Thoracic aorta (tissue), 2 donors: ENCODE results near the gene SPOCK1. TPM values are rescaled to one million over a fixed set of nuclear protein-coding genes. Genes with fewer than 3 reads are reported as not detected.

Experiments used
- ATAC-seq: fragments of 150-250 bp; one replicate; pipeline ENCODE4 v1.8.0; 2017; ENCODE audit warnings: low read depth; ENCODE audit not compliant: insufficient number of reproducible peaks, low FRiP score
- DNase-seq: peaks from one replicate; pipeline ENCODE4 v3.0.0-alpha.2; 2020; ENCODE audit warnings: low spot score
- H3K27ac ChIP-seq, 2 donors: fragments of 200-600 bp; sonication (generic); 1 replicate in 1 of 2; 2 replicates in 1 of 2; pipeline ENCODE4 v1.5.1; 2016; ENCODE audit warnings: mild to moderate bottlenecking in 2 of 2, moderate library complexity in 2 of 2
- H3K27me3 ChIP-seq: fragments of 200-600 bp; sonication (generic); replicated peaks from 2 replicates; pipeline ENCODE4 v1.6.0; 2016; ENCODE audit warnings: mild to moderate bottlenecking; ENCODE audit not compliant: insufficient read depth
- H3K36me3 ChIP-seq: fragments of 200-600 bp; sonication (generic); one replicate; pipeline ENCODE4 v1.5.1; 2016
- H3K4me1 ChIP-seq, 2 donors: fragments of 200-600 bp; sonication (generic); 1 replicate in 1 of 2; 2 replicates in 1 of 2; pipeline versions ENCODE4 v1.5.1 to v1.6.0; 2016; ENCODE audit warnings: low read depth in 2 of 2, mild to moderate bottlenecking in 1 of 2; ENCODE audit not compliant: control insufficient read depth in 1 of 2
- H3K4me3 ChIP-seq: fragments of 200-600 bp; sonication (generic); 2 replicates; pipeline ENCODE4 v1.5.1; 2016; ENCODE audit warnings: mild to moderate bottlenecking
- H3K9me3 ChIP-seq: fragments of 200-600 bp; sonication (generic); 2 replicates; pipeline ENCODE4 v1.5.1; 2016
- total RNA-seq, 2 donors: library from RNA; depleted of rRNA; stranded (reverse); fragments of >200 nt; gene quantifications; one replicate each; pipeline versions ENCODE4 v1.1.0 to v1.2.3, GENCODE V29; 2016
- TF ChIP-seq, protein P1 (sequence below): fragments of 200-600 bp; sonication (generic); IDR thresholded peaks from one replicate; pipeline ENCODE4 v1.5.1; 2019; ENCODE audit warnings: antibody characterized with exemption

The SPOCK1 gene
- total RNA-seq, 2 donors from 2014 or later = 25.2 to 43.2 TPM

DNA sequence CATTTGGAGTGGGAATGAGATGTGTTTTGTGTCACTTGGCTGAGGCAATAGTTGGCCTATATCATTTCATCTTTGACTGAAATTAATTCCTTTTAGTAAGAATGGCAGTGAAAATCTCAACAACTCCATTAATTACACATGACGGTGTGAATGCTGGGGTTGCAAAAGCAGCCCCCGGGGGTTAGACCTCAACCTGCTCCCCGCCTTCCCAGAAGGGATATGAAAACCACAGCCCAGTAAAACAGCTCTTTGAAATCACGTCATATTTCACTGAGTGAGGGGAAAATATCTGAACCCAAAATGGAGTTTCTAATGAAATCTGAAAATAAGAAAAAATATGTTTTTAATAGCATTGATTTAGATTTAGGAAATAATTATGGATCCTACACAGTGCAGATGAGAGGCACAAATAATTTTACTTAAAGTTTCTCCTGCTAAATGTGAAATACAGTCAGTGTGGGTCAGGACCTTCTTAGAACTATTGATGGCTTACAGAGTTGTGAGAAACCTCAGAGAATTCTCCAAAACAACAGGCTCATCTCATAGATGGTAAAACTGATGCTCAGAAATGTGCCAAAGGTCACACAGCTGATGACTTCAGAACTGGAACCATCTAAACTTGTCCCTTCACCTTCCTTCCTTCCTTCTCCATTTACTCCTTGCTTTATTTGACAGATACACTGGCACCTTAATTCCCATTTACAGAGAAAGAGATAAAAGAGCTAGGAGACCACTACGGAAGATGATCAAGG lies 96.5 kb downstream of the SPOCK1 start:
- no peak for DNase-seq
- ATAC-seq = no peak
- Histone ChIP-seq H3K36me3 (no peaks in the 10 kb centered on the region), H3K4me3 (no peak overlapping the region), H3K27me3 (no peaks in the 10 kb centered on the region), H3K27ac (no peak overlapping the region), H3K4me1 (no peaks in the 10 kb centered on the region), H3K9me3 (no peaks in the 10 kb centered on the region)
- TF ChIP-seq, protein P1, sequence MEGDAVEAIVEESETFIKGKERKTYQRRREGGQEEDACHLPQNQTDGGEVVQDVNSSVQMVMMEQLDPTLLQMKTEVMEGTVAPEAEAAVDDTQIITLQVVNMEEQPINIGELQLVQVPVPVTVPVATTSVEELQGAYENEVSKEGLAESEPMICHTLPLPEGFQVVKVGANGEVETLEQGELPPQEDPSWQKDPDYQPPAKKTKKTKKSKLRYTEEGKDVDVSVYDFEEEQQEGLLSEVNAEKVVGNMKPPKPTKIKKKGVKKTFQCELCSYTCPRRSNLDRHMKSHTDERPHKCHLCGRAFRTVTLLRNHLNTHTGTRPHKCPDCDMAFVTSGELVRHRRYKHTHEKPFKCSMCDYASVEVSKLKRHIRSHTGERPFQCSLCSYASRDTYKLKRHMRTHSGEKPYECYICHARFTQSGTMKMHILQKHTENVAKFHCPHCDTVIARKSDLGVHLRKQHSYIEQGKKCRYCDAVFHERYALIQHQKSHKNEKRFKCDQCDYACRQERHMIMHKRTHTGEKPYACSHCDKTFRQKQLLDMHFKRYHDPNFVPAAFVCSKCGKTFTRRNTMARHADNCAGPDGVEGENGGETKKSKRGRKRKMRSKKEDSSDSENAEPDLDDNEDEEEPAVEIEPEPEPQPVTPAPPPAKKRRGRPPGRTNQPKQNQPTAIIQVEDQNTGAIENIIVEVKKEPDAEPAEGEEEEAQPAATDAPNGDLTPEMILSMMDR = no peak

DNA sequence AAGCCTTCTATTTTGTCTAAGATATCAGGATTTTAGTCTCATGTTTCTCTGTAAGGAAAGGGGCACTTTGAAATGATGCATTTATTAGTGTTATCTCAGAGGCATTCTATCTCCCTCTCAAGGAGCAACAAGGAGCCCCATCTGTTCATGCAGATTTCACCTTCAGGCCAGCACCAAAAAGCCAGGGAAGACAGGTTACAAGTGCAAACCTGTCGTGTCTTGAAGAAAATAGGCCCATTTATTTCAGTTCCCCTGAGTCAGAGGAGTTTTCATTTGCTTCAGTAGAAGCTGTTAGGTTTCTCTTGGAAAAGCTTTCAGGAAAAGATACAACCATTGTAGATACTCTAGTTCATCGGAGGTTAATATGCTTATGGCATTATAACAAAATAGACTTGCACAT lies 97.2 kb downstream of the SPOCK1 start:
- ATAC-seq (no peak), DNase-seq (no peak)
- TF ChIP-seq, protein P1 = no peak
- Histone ChIP-seq H3K27ac (no peak overlapping the region), H3K36me3 (no peaks in the 10 kb centered on the region), H3K4me3 (no peak overlapping the region), H3K4me1 (no peaks in the 10 kb centered on the region), H3K9me3 (no peaks in the 10 kb centered on the region), H3K27me3 (no peaks in the 10 kb centered on the region)

DNA sequence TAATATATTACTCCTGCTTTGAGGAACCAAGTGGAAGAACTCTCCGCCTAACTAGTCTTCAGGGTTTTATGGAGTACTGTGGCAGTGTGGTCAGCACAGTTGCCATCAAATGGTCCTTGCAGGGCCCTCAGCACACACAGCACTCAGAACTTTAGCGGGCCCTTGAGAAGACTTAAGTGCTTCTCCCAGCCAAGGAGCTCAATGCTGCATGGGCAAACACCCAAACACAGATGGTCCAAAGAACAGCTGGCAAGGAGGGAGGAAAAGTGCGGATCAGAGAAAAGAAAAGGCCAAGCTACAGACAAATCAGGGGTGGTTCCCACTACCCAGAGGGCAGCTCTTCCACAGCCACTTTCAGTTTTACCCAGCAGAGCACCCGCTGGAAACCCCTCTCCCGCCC lies 98.6 kb downstream of the SPOCK1 start:
- Histone ChIP-seq H3K27ac (no peak overlapping the region), H3K9me3 (no peaks in the 10 kb centered on the region), H3K4me3 (no peak overlapping the region), H3K27me3 (no peaks in the 10 kb centered on the region), H3K4me1 (no peaks in the 10 kb centered on the region), H3K36me3 (no peaks in the 10 kb centered on the region)
- DNase-seq (no peak), ATAC-seq (no peak)
- TF ChIP-seq, protein P1 = no peak

DNA sequence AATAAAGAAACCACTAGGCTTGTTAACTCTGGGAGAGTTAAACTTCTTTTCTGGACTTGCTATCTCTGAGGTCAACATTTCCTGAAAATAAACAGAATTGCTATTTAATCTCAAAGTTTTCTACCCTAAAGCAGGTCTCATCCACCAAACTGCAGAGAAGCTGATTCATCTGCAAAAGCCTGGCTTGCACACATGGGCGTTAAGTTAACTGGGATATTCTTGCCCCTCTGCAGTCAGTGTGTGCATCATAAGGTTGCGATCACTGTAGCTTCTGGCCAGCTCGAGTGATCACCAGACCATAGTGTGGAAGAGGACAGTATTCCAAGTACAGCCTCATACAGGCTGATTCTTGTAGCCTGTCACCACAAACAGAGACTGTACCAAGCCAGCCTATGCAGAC lies 99.2 kb downstream of the SPOCK1 start:
- Histone ChIP-seq H3K36me3 (no peaks in the 10 kb centered on the region), H3K27ac (no peak overlapping the region), H3K27me3 (no peaks in the 10 kb centered on the region), H3K9me3 (no peaks in the 10 kb centered on the region), H3K4me3 (no peak overlapping the region), H3K4me1 (no peaks in the 10 kb centered on the region)
- TF ChIP-seq, protein P1 = no peak
- ATAC-seq (no peak), DNase-seq (no peak)

DNA sequence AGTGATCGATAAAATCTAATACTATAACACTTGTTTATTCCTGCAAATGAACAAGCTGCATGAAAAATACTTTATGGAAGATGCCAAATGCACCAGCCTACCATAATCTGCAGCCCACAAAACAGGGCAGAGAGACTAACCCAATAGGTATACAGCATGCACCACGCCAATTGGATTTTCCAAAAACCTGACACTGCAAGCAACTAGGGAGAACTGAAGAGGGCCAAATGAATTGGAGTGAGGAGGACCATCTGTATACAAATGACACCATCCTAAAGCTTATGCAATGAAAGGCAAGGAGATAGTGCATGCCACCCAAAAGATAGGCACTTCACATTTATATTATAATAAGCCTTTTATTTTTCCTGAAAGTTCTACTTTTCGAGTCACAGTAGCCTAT lies 100.4 kb downstream of the SPOCK1 start:
- Histone ChIP-seq H3K4me3 (no peak overlapping the region), H3K36me3 (no peaks in the 10 kb centered on the region), H3K27me3 (no peaks in the 10 kb centered on the region), H3K4me1 (no peaks in the 10 kb centered on the region), H3K9me3 (no peaks in the 10 kb centered on the region), H3K27ac (no peak overlapping the region)
- DNase-seq = no peak
- TF ChIP-seq, protein P1 = no peak
- no peak for ATAC-seq
